Measurements from ENCODE around the gene NEDD8. TPM values are rescaled to one million over a fixed set of nuclear protein-coding genes. Genes with fewer than 3 reads are reported as not detected.

Gene NEDD8
- total RNA-seq, 3 donors from 2014 or later (not counting 1 experiment from before 2014, with no cell fraction given), result 93.6 to 109 (median 95.9) TPM

DNA sequence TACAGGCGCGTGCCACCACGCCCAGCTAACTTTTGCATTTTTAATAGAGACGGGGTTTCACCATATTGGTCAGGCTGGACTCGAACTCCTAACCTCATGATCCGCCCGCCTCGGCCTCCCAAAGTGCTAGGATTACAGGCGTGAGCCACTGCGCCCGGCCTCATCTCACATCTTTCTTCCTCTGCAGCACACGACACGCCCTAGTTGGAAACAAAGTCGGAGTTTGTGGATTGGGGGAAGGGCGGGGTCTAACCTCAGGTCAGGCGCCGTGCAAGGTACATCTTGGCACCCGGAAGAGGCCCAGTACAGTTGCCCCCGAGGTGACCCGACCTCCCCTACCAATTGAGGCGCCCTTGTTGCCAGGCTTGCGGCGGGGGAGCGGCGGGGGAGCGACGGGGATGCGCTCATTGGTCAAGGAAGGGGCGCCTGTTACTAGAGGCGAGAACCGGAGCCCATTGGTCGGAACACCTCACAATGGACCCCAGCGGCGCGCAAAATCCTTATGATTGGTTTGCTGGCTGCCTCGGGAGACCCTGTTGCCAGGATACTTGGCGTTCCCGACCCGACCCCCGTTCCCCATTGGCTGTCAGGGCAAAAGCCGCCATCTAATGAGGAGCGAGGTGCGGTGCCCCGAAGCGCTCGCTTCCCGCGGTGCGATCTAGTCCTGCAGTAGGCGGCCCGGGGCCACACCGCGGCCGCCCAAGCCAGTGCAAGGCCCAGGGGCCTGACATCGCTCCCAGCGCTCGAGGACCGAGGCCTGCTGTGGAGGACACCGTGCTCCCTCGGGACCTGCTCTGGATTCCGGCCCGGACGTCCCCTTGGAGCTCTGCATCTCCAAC lies 60.5 kb downstream of the NEDD8 start, which contains the start of gene REC8:
Gene REC8, plus strand, starts transcription at position 659 of the 839 bp plus-strand sequence. CDS start 473 bp downstream, outside the sequence.
- TF ChIP-seq, protein P1, sequence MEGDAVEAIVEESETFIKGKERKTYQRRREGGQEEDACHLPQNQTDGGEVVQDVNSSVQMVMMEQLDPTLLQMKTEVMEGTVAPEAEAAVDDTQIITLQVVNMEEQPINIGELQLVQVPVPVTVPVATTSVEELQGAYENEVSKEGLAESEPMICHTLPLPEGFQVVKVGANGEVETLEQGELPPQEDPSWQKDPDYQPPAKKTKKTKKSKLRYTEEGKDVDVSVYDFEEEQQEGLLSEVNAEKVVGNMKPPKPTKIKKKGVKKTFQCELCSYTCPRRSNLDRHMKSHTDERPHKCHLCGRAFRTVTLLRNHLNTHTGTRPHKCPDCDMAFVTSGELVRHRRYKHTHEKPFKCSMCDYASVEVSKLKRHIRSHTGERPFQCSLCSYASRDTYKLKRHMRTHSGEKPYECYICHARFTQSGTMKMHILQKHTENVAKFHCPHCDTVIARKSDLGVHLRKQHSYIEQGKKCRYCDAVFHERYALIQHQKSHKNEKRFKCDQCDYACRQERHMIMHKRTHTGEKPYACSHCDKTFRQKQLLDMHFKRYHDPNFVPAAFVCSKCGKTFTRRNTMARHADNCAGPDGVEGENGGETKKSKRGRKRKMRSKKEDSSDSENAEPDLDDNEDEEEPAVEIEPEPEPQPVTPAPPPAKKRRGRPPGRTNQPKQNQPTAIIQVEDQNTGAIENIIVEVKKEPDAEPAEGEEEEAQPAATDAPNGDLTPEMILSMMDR (IDR thresholded peaks at IDR 0.05), result no peak
- ATAC-seq (peak; percentile 87 to 93 (median 91)), DNase-seq (peak; percentile 68 to 87)
- 8% methylated on average over 63 of the region's 63 CpGs for WGBS (ENCODE audit: insufficient coverage)
- H3K36me3 ChIP-seq (ENCODE audit: control insufficient read depth, insufficient read depth, low read length), result peaks cover 23% of the 10 kb centered on the region
- intact Hi-C loops (cut with micrococcal nuclease), result no loop called here
- H3K27ac Mint-ChIP-seq, result peak within 1 kb of the TSS; percentile 77 to 89
- H3K4me1 ChIP-seq (ENCODE audit: control insufficient read depth, insufficient read depth, low read length), result peaks cover 26% of the 10 kb centered on the region
- H3K27me3 ChIP-seq (ENCODE audit: control insufficient read depth, insufficient read depth, low read length), result no peaks in the 10 kb centered on the region
- peak within 1 kb of the TSS; percentile 34 for H3K4me3 ChIP-seq (ENCODE audit: low read length)
- H3K4me3 Mint-ChIP-seq, result peak within 1 kb of the TSS; percentile 92
- H3K9me3 ChIP-seq (ENCODE audit: control insufficient read depth, insufficient read depth, low read length), result no peaks in the 10 kb centered on the region
- no peaks in the 10 kb centered on the region for H3K9me3 Mint-ChIP-seq
- H3K27ac ChIP-seq (ENCODE audit: low read length), result peak within 1 kb of the TSS; percentile 22
- H3K27me3 Mint-ChIP-seq (ENCODE audit: low read depth in 2 of 2), result no peaks in the 10 kb centered on the region
- no peaks in the 10 kb centered on the region for H3K36me3 Mint-ChIP-seq
- H3K4me1 Mint-ChIP-seq, result peaks cover 5 to 32% of the 10 kb centered on the region in 2 donors

DNA sequence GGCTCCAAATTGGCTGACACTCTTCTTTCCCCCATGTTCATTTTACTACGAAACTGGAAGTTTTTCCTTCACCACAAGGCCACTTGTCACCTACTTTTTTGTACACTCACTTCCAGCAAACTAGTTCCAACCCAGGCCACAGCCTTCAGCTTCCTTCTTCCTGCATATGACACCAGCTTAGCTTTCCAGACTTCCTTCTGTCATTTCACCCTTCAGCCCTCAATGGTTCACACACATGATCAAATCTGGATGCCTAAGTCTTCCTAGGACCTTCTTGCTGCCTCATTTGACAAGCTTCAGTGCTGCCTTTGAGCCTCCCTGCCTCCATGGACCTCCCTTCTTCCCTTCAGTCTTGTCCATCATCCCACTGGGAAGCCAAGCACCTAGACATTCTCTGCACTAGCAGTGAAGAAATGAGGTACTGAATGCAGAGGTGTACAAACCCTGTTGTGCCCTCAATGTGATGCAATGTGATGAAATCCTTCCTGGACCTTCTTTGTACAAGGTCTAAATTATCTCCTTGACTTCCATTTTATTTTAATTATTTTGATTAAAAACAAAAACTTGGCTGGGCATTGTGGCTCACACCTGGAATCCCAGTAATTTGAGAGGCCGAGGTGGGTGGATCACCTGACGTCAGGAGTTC lies 64.6 kb downstream of the NEDD8 start:
- Mint-ChIP-seq H3K36me3 (no peaks in the 10 kb centered on the region), H3K9me3 (no peaks in the 10 kb centered on the region), H3K4me3 (no peak overlapping the region), H3K27ac (peak overlapping the region; percentile 61 to 71), H3K4me1 (peaks cover 30 to 53% of the 10 kb centered on the region in 2 donors), H3K27me3 (ENCODE audit: low read depth in 2 of 2) (no peaks in the 10 kb centered on the region)
- H3K4me3 ChIP-seq (ENCODE audit: low read length), result no peak overlapping the region
- TF ChIP-seq, protein P1 (IDR thresholded peaks at IDR 0.05), result no peak
- H3K4me1 ChIP-seq (ENCODE audit: control insufficient read depth, insufficient read depth, low read length), result peaks cover 38% of the 10 kb centered on the region
- no peaks in the 10 kb centered on the region for H3K9me3 ChIP-seq (ENCODE audit: control insufficient read depth, insufficient read depth, low read length)
- DNase-seq (no peak), ATAC-seq (no peak)
- peaks cover 61% of the 10 kb centered on the region for H3K36me3 ChIP-seq (ENCODE audit: control insufficient read depth, insufficient read depth, low read length)
- 90% methylated on average over 3 of the region's 3 CpGs for WGBS (ENCODE audit: insufficient coverage)
- no peak overlapping the region for H3K27ac ChIP-seq (ENCODE audit: low read length)
- intact Hi-C loops (cut with micrococcal nuclease), result no loop called here
- H3K27me3 ChIP-seq (ENCODE audit: control insufficient read depth, insufficient read depth, low read length), result no peaks in the 10 kb centered on the region

Other genes with a start within 250 kb of the NEDD8 start
- 10 to 100 TPM in 1 of 3 donors, 1 to 10 TPM in 2; 8.6 to 12.4 (median 9.7) TPM for gene DHRS4L2, start 243.4 kb downstream of the NEDD8 start, total RNA-seq
- 10 to 100 TPM; 17.8 to 28.6 (median 18.6) TPM for gene CARMIL3, start 180.4 kb downstream of the NEDD8 start, total RNA-seq
- gene CPNE6, start 160.8 kb downstream of the NEDD8 start, total RNA-seq, result not detected
- gene PCK2, start 138.1 kb downstream of the NEDD8 start, total RNA-seq, result 10 to 100 TPM in 2 of 3 donors, 1 to 10 TPM in 1; 9.8 to 13.8 (median 12.3) TPM
- gene DCAF11, start 117.6 kb downstream of the NEDD8 start, total RNA-seq, result 10 to 100 TPM; 77.5 to 99.3 (median 96.3) TPM
- 1 to 10 TPM in 2 of 3 donors, under 1 TPM in 1; 0.78 to 3.3 (median 2.8) TPM for gene NRL, start 117.4 kb downstream of the NEDD8 start, total RNA-seq
- gene FITM1, start 101.7 kb downstream of the NEDD8 start, total RNA-seq, result 1 to 10 TPM in 2 of 3 donors, under 1 TPM in 1; 0.80 to 2.8 (median 2.3) TPM
- gene PSME1, start 96.2 kb downstream of the NEDD8 start, total RNA-seq, result 100 to 1,000 TPM; 315 to 345 (median 318) TPM
- gene EMC9, start 90.8 kb downstream of the NEDD8 start, total RNA-seq, result 10 to 100 TPM in 2 of 3 donors, 1 to 10 TPM in 1; 9.3 to 12.3 (median 12.0) TPM
- gene PSME2, start 85.8 kb downstream of the NEDD8 start, total RNA-seq, result 100 to 1,000 TPM; 193 to 237 (median 234) TPM
- 100 to 1,000 TPM in 2 of 3 donors, 10 to 100 TPM in 1; 96.9 to 134 (median 125) TPM for gene RNF31, start 84.9 kb downstream of the NEDD8 start, total RNA-seq
- 100 to 1,000 TPM; 178 to 348 (median 319) TPM for gene IRF9, start 71.1 kb downstream of the NEDD8 start, total RNA-seq
- gene REC8, start 60.3 kb downstream of the NEDD8 start, total RNA-seq, result 100 to 1,000 TPM in 2 of 3 donors, 10 to 100 TPM in 1; 77.7 to 138 (median 103) TPM
- 10 to 100 TPM; 46.2 to 61.5 (median 51.9) TPM for gene IPO4, start 43.6 kb downstream of the NEDD8 start, total RNA-seq
- gene TM9SF1, start 36.9 kb downstream of the NEDD8 start, total RNA-seq, result 10 to 100 TPM; 15.2 to 32.1 (median 28.7) TPM
- 1 to 10 TPM; 1.3 to 2.9 (median 1.5) TPM for gene TSSK4, start 26.7 kb downstream of the NEDD8 start, total RNA-seq
- gene CHMP4A, start 18.9 kb downstream of the NEDD8 start, total RNA-seq, result 100 to 1,000 TPM; 105 to 118 (median 115) TPM
- gene MDP1, start 16.3 kb downstream of the NEDD8 start, total RNA-seq, result 1 to 10 TPM; 4.0 to 6.1 (median 5.5) TPM
- 10 to 100 TPM; 46.5 to 63.3 (median 53.3) TPM for gene GMPR2, start 562 bp upstream of the NEDD8 start, total RNA-seq
- 100 to 1,000 TPM; 158 to 269 (median 176) TPM for gene TINF2, start 10.3 kb upstream of the NEDD8 start, total RNA-seq
- 1 to 10 TPM; 1.7 to 4.9 (median 4.7) TPM for gene TGM1, start 30.8 kb upstream of the NEDD8 start, total RNA-seq
- gene RABGGTA, start 39.2 kb upstream of the NEDD8 start, total RNA-seq, result 10 to 100 TPM; 72.9 to 95.1 (median 88.5) TPM
- gene DHRS1, start 67.4 kb upstream of the NEDD8 start, total RNA-seq, result 10 to 100 TPM; 39.8 to 59.0 (median 43.3) TPM
- 10 to 100 TPM; 34.9 to 47.8 (median 39.2) TPM for gene NOP9, start 67.5 kb upstream of the NEDD8 start, total RNA-seq
- gene CIDEB, start 75.6 kb upstream of the NEDD8 start, total RNA-seq, result 10 to 100 TPM; 40.0 to 59.6 (median 46.6) TPM
- 10 to 100 TPM; 27.6 to 40.5 (median 37.4) TPM for gene LTB4R2, start 77.8 kb upstream of the NEDD8 start, total RNA-seq
- 10 to 100 TPM; 33.5 to 55.7 (median 49.7) TPM for gene LTB4R, start 79.1 kb upstream of the NEDD8 start, total RNA-seq
- 10 to 100 TPM in 2 of 3 donors, 1 to 10 TPM in 1; 9.8 to 17.6 (median 11.3) TPM for gene ADCY4, start 102.7 kb upstream of the NEDD8 start, total RNA-seq
- gene RIPK3, start 107.6 kb upstream of the NEDD8 start, total RNA-seq, result 10 to 100 TPM; 36.1 to 58.2 (median 45.5) TPM
- gene NFATC4, start 135.8 kb upstream of the NEDD8 start, total RNA-seq, result not detected
- gene NYNRIN, start 166.6 kb upstream of the NEDD8 start, total RNA-seq, result under 1 TPM; 0.23 to 0.53 (median 0.42) TPM
- 1 to 10 TPM in 2 of 3 donors, under 1 TPM in 1; 0.75 to 1.5 (median 1.1) TPM for gene CBLN3, start 197.3 kb upstream of the NEDD8 start, total RNA-seq
- 100 to 1,000 TPM; 106 to 141 (median 116) TPM for gene KHNYN, start 197.6 kb upstream of the NEDD8 start, total RNA-seq
- 100 to 1,000 TPM in 2 of 3 donors, 10 to 100 TPM in 1; 97.1 to 106 (median 100) TPM for gene SDR39U1, start 210.4 kb upstream of the NEDD8 start, total RNA-seq